ENCODE results near the gene RACGAP1.

Gene RACGAP1

GRCh38 chr12:50050119-50050385 lies 24.8 kb upstream of the RACGAP1 start:
- TF ChIP-seq CTCF (IDR thresholded peaks at IDR 0.05; ENCODE audit: control insufficient read depth, insufficient read depth, low read depth, low read length, missing control alignments) = no peak
- no peak overlapping the region for H3K4me3 ChIP-seq (ENCODE audit: control insufficient read depth, low read depth, low read length)

GRCh38 chr12:50049254-50050118 lies 24.2 kb upstream of the RACGAP1 start:
- H3K4me3 ChIP-seq (ENCODE audit: control insufficient read depth, low read depth, low read length) = no peak overlapping the region
- DNase-seq (ENCODE audit: low read depth) = no peak
- no peak for TF ChIP-seq CTCF (IDR thresholded peaks at IDR 0.05; ENCODE audit: control insufficient read depth, insufficient read depth, low read depth, low read length, missing control alignments)

More at GRCh38 chr12:50050119-50050385, 24.8 kb upstream of the RACGAP1 start:
- no peak for DNase-seq (ENCODE audit: low read depth)

GRCh38 chr12:50047693-50048250 lies 22.5 kb upstream of the RACGAP1 start:
- no peak for DNase-seq (ENCODE audit: low read depth)
- TF ChIP-seq CTCF (IDR thresholded peaks at IDR 0.05; ENCODE audit: control insufficient read depth, insufficient read depth, low read depth, low read length, missing control alignments) = no peak
- no peak overlapping the region for H3K4me3 ChIP-seq (ENCODE audit: control insufficient read depth, low read depth, low read length)

GRCh38 chr12:50043854-50044253 lies 18.6 kb upstream of the RACGAP1 start:
- DNase-seq (ENCODE audit: low read depth) = no peak
- no peak for TF ChIP-seq CTCF (IDR thresholded peaks at IDR 0.05; ENCODE audit: control insufficient read depth, insufficient read depth, low read depth, low read length, missing control alignments)
- no peak overlapping the region for H3K4me3 ChIP-seq (ENCODE audit: control insufficient read depth, low read depth, low read length)

- no peak for TF ChIP-seq CTCF (IDR thresholded peaks at IDR 0.05; ENCODE audit: control insufficient read depth, insufficient read depth, low read depth, low read length, missing control alignments)
Observed at GRCh38 chr12:50043308-50043707, 18.0 kb upstream of the RACGAP1 start.

GRCh38 chr12:50042693-50043092 lies 17.4 kb upstream of the RACGAP1 start:
- DNase-seq (ENCODE audit: low read depth) = no peak
- no peak for TF ChIP-seq CTCF (IDR thresholded peaks at IDR 0.05; ENCODE audit: control insufficient read depth, insufficient read depth, low read depth, low read length, missing control alignments)
- no peak overlapping the region for H3K4me3 ChIP-seq (ENCODE audit: control insufficient read depth, low read depth, low read length)

More at GRCh38 chr12:50043308-50043707, 18.0 kb upstream of the RACGAP1 start:
- no peak for DNase-seq (ENCODE audit: low read depth)
- no peak overlapping the region for H3K4me3 ChIP-seq (ENCODE audit: control insufficient read depth, low read depth, low read length)

Measured in AG09309 (cell line).